PC-9 (cell line): ENCODE measurements around the gene RCAN1. TPM values are rescaled to one million over a fixed set of nuclear protein-coding genes. Genes with fewer than 3 reads are reported as not detected.

Experiments
- BruUV-seq: library from RNA; stranded (reverse); fragments of 400-500 nt; replicated peaks from 2 replicates; lab custom pipeline; 2021; lab: Mats Ljungman, UMichigan
- CTCF ChIA-PET: fragments of 300-600 bp; sonication (Branson Sonifier 250); formaldehyde crosslinking; loops from one replicate; lab custom pipeline; 2022; ENCODE audit warnings: antibody characterized with exemption; lab: Charles Lee
- POLR2A ChIA-PET: fragments of 300-600 bp; sonication (Branson Sonifier 250); formaldehyde crosslinking; loops from one replicate; lab custom pipeline; 2022; ENCODE audit warnings: antibody characterized with exemption; ENCODE audit not compliant: unreplicated experiment; lab: Charles Lee
- DNase-seq, 2 experiments: peaks; one replicate each; pipeline versions ENCODE4 v3.0.0 to v3.0.0-alpha.2; 2015 to 2022; ENCODE audit warnings: mixed read lengths in 1 of 2
- H2AFZ ChIP-seq: fragments of 200-600 bp; sonication (generic); 2 replicates; pipeline ENCODE4 v1.8.1; 2017; ENCODE audit warnings: antibody characterized with exemption
- H3F3A ChIP-seq: fragments of 200-600 bp; sonication (generic); 2 replicates; pipeline ENCODE4 v1.8.1; 2017; ENCODE audit warnings: antibody characterized with exemption, mild to moderate bottlenecking, low read depth; ENCODE audit not compliant: insufficient read depth
- H3K27ac ChIP-seq: fragments of 200-600 bp; sonication (generic); 2 replicates; pipeline ENCODE4 v1.6.1; 2016; ENCODE audit warnings: mixed run types
- H3K27me3 ChIP-seq: fragments of 200-600 bp; sonication (generic); 2 replicates; pipeline ENCODE4 v1.6.1; 2016; ENCODE audit warnings: low read depth, mixed run types; ENCODE audit not compliant: insufficient read depth
- H3K36me3 ChIP-seq: fragments of 200-600 bp; sonication (generic); 2 replicates; pipeline ENCODE4 v1.6.1; 2016; ENCODE audit warnings: low read depth, mixed run types
- H3K4me1 ChIP-seq: fragments of 200-600 bp; sonication (generic); replicated peaks from 2 replicates; pipeline ENCODE4 v1.6.1; 2016; ENCODE audit warnings: mixed run types; ENCODE audit not compliant: insufficient read depth
- H3K4me2 ChIP-seq: fragments of 200-600 bp; sonication (generic); 2 replicates; pipeline ENCODE4 v1.6.1; 2017; ENCODE audit warnings: mixed run types
- H3K4me3 ChIP-seq: fragments of 200-600 bp; sonication (generic); 2 replicates; pipeline ENCODE4 v1.6.1; 2016; ENCODE audit warnings: mixed run types
- H3K79me2 ChIP-seq: fragments of 200-600 bp; sonication (generic); 2 replicates; pipeline ENCODE4 v1.6.1; 2017; ENCODE audit warnings: low read depth, mixed run types
- H3K9me2 ChIP-seq: fragments of 200-600 bp; sonication (generic); 2 replicates; pipeline ENCODE4 v1.8.1; 2017; ENCODE audit warnings: mild to moderate bottlenecking; ENCODE audit not compliant: insufficient read depth
- H3K9me3 ChIP-seq: fragments of 200-600 bp; sonication (generic); 2 replicates; pipeline ENCODE4 v1.8.1; 2016; ENCODE audit warnings: low read depth; ENCODE audit not compliant: insufficient read depth
- H4K20me1 ChIP-seq: fragments of 200-600 bp; sonication (generic); 2 replicates; pipeline ENCODE4 v1.8.1; 2017; ENCODE audit not compliant: insufficient read depth
- EZH2 ChIP-seq: fragments of 200-600 bp; sonication (generic); IDR thresholded peaks from 2 replicates; pipeline ENCODE4 v1.8.0; 2017; ENCODE audit warnings: antibody characterized with exemption, low read depth
- intact Hi-C: fragments of 100-400 bp; cut with micrococcal nuclease; formaldehyde crosslinking; loops from one replicate; pipeline ENCODE4 v1.10.0; 2022; ENCODE audit not compliant: unreplicated experiment
- total RNA-seq: library from RNA; stranded (reverse); gene quantifications from 2 replicates; pipeline ENCODE4 v1.2.3, GENCODE V29; 2021
- TF ChIP-seq, protein P1 (sequence below): fragments of 200-600 bp; sonication (generic); conservative IDR thresholded peaks from 2 replicates; pipeline ENCODE4 v1.6.1; 2017; ENCODE audit warnings: mixed run types, antibody characterized with exemption, mild to moderate bottlenecking, moderate library complexity

Gene RCAN1
- total RNA-seq, 1 experiment from 2014 or later = 7.2 TPM

DNA sequence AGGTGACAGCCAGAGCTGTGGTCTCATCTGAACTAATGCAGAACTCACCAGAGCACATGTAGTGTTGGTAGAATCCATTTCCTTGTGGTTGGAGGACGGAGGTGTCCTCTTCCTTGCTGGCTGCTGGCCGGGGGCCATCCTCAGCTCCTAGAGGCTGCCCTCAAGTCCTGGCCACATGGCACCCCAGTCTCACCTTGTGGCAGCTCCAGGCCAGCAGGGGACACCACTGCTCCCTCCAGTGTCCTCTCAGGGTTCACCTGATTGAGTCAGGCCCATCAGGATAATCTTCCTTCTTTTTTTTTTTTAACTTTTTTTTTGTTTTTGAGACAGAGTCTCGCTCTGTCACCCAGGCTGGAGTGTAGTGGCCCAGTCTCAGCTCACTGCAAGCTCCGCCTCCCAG, 105.8 kb downstream of the RCAN1 start:
- Histone ChIP-seq H3F3A (no peaks in the 10 kb centered on the region), H3K4me3 (no peak overlapping the region), H3K4me2 (no peak overlapping the region), H3K27me3 (no peaks in the 10 kb centered on the region), H3K27ac (no peak overlapping the region), H2AFZ (no peak overlapping the region), H3K9me3 (no peaks in the 10 kb centered on the region), H3K36me3 (no peaks in the 10 kb centered on the region), H4K20me1 (no peaks in the 10 kb centered on the region), H3K9me2 (no peaks in the 10 kb centered on the region), H3K4me1 (0 out of 2 replicates have a peak, but pooled peaks cover 3% of the 10 kb centered on the region), H3K79me2 (no peaks in the 10 kb centered on the region)
- POLR2A ChIA-PET = no interaction called here
- TF ChIP-seq EZH2 = no peak
- TF ChIP-seq, protein P1, sequence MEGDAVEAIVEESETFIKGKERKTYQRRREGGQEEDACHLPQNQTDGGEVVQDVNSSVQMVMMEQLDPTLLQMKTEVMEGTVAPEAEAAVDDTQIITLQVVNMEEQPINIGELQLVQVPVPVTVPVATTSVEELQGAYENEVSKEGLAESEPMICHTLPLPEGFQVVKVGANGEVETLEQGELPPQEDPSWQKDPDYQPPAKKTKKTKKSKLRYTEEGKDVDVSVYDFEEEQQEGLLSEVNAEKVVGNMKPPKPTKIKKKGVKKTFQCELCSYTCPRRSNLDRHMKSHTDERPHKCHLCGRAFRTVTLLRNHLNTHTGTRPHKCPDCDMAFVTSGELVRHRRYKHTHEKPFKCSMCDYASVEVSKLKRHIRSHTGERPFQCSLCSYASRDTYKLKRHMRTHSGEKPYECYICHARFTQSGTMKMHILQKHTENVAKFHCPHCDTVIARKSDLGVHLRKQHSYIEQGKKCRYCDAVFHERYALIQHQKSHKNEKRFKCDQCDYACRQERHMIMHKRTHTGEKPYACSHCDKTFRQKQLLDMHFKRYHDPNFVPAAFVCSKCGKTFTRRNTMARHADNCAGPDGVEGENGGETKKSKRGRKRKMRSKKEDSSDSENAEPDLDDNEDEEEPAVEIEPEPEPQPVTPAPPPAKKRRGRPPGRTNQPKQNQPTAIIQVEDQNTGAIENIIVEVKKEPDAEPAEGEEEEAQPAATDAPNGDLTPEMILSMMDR = no peak
- CTCF ChIA-PET = no interaction called here
- no TSS peak for BruUV-seq
- intact Hi-C loops = no loop called here
- DNase-seq = no peak

DNA sequence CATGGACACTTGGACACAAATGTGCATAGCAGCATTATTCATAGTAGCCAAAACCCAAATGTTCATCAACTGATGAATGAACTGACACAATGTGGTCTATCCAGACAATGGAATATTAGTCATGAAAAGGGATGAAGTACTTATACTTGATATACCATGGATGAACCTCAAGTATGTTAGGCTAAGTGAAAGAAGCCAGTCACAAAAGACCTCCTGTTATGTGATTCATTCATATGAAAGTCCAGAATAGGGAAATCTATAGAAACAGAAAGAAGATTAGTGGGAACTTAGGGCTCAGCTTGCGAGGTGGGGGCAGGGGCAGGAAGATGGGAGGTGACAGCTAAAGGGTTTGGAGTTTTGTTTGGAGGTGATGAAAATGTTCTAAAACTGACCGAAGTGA, 110.3 kb downstream of the RCAN1 start:
- Histone ChIP-seq H3K9me3 (no peaks in the 10 kb centered on the region), H3K27me3 (no peaks in the 10 kb centered on the region), H3K79me2 (no peaks in the 10 kb centered on the region), H3K4me1 (peaks cover 2% of the 10 kb centered on the region; the same call in 1 of the 2 replicates), H3K27ac (no peak overlapping the region), H3K36me3 (no peaks in the 10 kb centered on the region), H3F3A (no peaks in the 10 kb centered on the region), H3K4me3 (no peak overlapping the region), H4K20me1 (no peaks in the 10 kb centered on the region), H3K9me2 (no peaks in the 10 kb centered on the region), H3K4me2 (no peak overlapping the region), H2AFZ (no peak overlapping the region)
- no peak for TF ChIP-seq EZH2
- TF ChIP-seq, protein P1 = no peak
- DNase-seq = no peak
- ChIA-PET POLR2A (no interaction called here), CTCF (no interaction called here)
- no TSS peak for BruUV-seq
- intact Hi-C loops = no loop called here

DNA sequence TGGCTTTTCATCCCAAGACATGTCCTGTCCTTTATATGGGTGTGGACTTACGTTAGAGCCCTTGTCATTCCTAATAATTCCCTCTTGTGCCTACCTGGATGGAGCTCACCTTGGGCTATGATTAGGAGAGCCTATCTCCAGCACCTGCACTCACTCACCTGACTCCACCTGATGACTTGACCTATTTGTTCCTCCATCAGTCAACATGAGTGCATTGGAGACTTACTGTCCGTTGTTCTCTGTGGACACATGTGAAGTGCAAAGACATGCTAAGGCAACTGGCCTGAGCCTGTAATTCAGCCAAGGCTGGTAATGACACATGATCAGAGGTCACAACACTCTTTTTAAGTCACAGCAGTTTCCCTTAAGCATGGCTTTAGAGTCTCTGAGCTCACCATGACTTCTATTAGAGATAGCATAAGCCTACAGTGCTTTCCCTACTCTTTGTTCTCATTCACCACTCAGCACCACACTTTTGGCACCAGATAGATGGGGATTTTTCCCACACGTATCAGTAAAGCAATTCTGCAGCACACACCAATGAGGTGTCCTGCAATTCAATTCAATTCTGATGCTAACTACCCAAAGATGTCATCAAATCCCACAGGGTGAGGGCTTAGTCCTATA, 112.3 kb downstream of the RCAN1 start:
- Histone ChIP-seq H3K79me2 (no peaks in the 10 kb centered on the region), H4K20me1 (no peaks in the 10 kb centered on the region), H3K9me2 (no peaks in the 10 kb centered on the region), H3F3A (no peaks in the 10 kb centered on the region), H3K4me1 (peaks cover 12% of the 10 kb centered on the region; the same call in 1 of the 2 replicates), H3K27ac (no peak overlapping the region), H3K9me3 (no peaks in the 10 kb centered on the region), H3K27me3 (no peaks in the 10 kb centered on the region), H3K4me3 (no peak overlapping the region), H2AFZ (no peak overlapping the region), H3K36me3 (no peaks in the 10 kb centered on the region), H3K4me2 (no peak overlapping the region)
- TF ChIP-seq, protein P1 = no peak
- no peak for TF ChIP-seq EZH2
- BruUV-seq = no TSS peak
- intact Hi-C loops = no loop called here
- ChIA-PET POLR2A (no interaction called here), CTCF (no interaction called here)
- DNase-seq = no peak
